Nephron progenitor cell (in vitro differentiated cells): ENCODE data around the gene ST14.

Source experiments
- DNase-seq: peaks from one replicate; pipeline ENCODE4 v3.0.0; 2021
- H3K27ac Mint-ChIP-seq: 2 replicates; pipeline ENCODE4 v1.8.0; 2021; ENCODE audit warnings: mild to moderate bottlenecking, moderate library complexity, mixed read lengths
- H3K27me3 Mint-ChIP-seq: 2 replicates; pipeline ENCODE4 v1.8.0; 2021; ENCODE audit warnings: mild to moderate bottlenecking, low read depth, mixed read lengths; ENCODE audit not compliant: poor library complexity
- H3K36me3 Mint-ChIP-seq: 2 replicates; pipeline ENCODE4 v1.8.0; 2021; ENCODE audit warnings: low read depth, mixed read lengths
- H3K4me1 Mint-ChIP-seq: 2 replicates; pipeline ENCODE4 v1.8.0; 2021; ENCODE audit warnings: mixed read lengths
- H3K4me3 Mint-ChIP-seq: 2 replicates; pipeline ENCODE4 v1.8.0; 2021; ENCODE audit warnings: mild to moderate bottlenecking, moderate library complexity, mixed read lengths
- H3K9me3 Mint-ChIP-seq: 2 replicates; pipeline ENCODE4 v1.8.0; 2021; ENCODE audit warnings: mild to moderate bottlenecking, moderate library complexity, mixed read lengths
- CTCF ChIP-seq: fragments of 200-600 bp; sonication (generic); IDR thresholded peaks from 2 replicates; pipeline ENCODE4 v1.5.0; 2021; ENCODE audit warnings: antibody characterized with exemption

ST14 gene

GRCh38 chr11:130202009-130202817 is 42.6 kb downstream of the ST14 start:
- H3K27ac Mint-ChIP-seq: no peak overlapping the region

GRCh38 chr11:130202818-130203689 is 43.5 kb downstream of the ST14 start:
- H3K27ac Mint-ChIP-seq: no peak overlapping the region
- H3K4me3 Mint-ChIP-seq: no peak overlapping the region
- peaks cover 12% of the 10 kb centered on the region for H3K9me3 Mint-ChIP-seq
- no peak for DNase-seq
- no peak for TF ChIP-seq CTCF
- H3K36me3 Mint-ChIP-seq: no peaks in the 10 kb centered on the region
- no peaks in the 10 kb centered on the region for H3K4me1 Mint-ChIP-seq
- peaks cover 14% of the 10 kb centered on the region for H3K27me3 Mint-ChIP-seq

More at GRCh38 chr11:130202009-130202817, 42.6 kb downstream of the ST14 start:
- Mint-ChIP-seq H3K27me3 (peaks cover 13% of the 10 kb centered on the region), H3K36me3 (no peaks in the 10 kb centered on the region), H3K4me3 (no peak overlapping the region), H3K4me1 (no peaks in the 10 kb centered on the region), H3K9me3 (peaks cover 12% of the 10 kb centered on the region)
- no peak for TF ChIP-seq CTCF
- DNase-seq: no peak

- Mint-ChIP-seq H3K9me3 (peaks cover 12% of the 10 kb centered on the region), H3K27ac (no peak overlapping the region), H3K27me3 (peaks cover 14% of the 10 kb centered on the region), H3K4me3 (no peak overlapping the region), H3K4me1 (peaks cover 5% of the 10 kb centered on the region), H3K36me3 (no peaks in the 10 kb centered on the region)
- no peak for TF ChIP-seq CTCF
- no peak for DNase-seq
Measured at GRCh38 chr11:130203766-130204702, 44.5 kb downstream of the ST14 start.

GRCh38 chr11:130204703-130205095 is 45.1 kb downstream of the ST14 start:
- Mint-ChIP-seq H3K36me3 (no peaks in the 10 kb centered on the region), H3K9me3 (peaks cover 12% of the 10 kb centered on the region), H3K27me3 (peaks cover 14% of the 10 kb centered on the region), H3K4me3 (no peak overlapping the region), H3K4me1 (peaks cover 7% of the 10 kb centered on the region), H3K27ac (no peak overlapping the region)
- DNase-seq: no peak
- no peak for TF ChIP-seq CTCF

GRCh38 chr11:130206141-130206540 is 46.6 kb downstream of the ST14 start:
- TF ChIP-seq CTCF: no peak
- H3K4me1 Mint-ChIP-seq: peaks cover 7% of the 10 kb centered on the region
- H3K27me3 Mint-ChIP-seq: peaks cover 19% of the 10 kb centered on the region
- no peak overlapping the region for H3K27ac Mint-ChIP-seq
- no peak overlapping the region for H3K4me3 Mint-ChIP-seq
- no peaks in the 10 kb centered on the region for H3K36me3 Mint-ChIP-seq
- H3K9me3 Mint-ChIP-seq: peaks cover 9% of the 10 kb centered on the region
- no peak for DNase-seq
